Fibroblast of skin of left biceps (primary cell): ENCODE measurements around the gene NPRL2.

Source experiments
- DNase-seq, 2 experiments: peaks; one replicate each; pipeline ENCODE4 v3.0.0-alpha.2; 2013; ENCODE audit warnings: low read depth in 2 of 2

The NPRL2 gene

GRCh38 chr3:50350527-50351322, at the start of gene NPRL2, which contains the start of gene CYB561D2:
Gene NPRL2, minus strand, starts transcription at chr3:50350775. Its CDS starts 123 bp downstream, at chr3:50350652.
Gene CYB561D2, plus strand, starts transcription at chr3:50350862. Its CDS starts 572 bp downstream, at chr3:50351434.
- peak; percentile 62 to 73 for DNase-seq

- no peak for DNase-seq
Measured at GRCh38 chr3:50396502-50396901, 45.9 kb upstream of the NPRL2 start.

DNA sequence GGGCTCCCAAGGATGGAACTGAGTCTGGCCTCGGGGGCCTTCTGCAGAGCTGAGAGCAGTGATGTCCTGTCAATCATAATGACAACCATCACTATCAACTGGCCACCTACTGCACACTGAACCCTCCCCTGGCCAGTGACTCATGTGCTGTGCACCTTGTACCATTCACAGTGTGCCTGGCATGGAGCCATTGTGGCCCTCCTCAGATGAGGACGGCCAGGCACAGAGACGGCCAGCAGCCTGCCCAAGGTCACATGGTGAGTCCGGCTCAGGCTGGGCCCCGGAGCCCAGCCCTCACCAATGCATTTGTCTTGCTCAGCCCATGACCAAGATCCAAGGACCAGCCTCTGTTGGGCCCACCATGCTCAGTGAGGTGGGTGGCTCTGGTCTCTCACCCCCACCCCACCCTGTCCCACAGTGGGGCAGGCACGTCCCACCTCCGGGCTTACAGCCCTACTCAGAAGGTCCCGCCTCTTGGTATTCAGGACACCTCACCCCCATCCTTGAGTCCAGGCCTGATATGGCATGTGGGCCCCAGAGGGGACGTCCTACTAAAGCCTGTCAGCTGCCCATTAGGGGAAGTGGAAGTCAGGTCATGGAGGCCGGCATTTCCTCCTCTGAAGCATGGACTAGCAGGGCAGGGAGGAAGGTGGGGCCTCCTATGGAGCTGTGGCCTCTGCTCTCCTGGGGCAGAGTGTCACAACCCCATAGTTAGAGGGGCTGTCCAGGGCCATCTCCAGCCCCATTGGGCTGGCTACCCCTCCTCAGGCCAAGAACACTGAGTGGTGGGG, 44.7 kb upstream of the NPRL2 start:
- no peak for DNase-seq

GRCh38 chr3:50393061-50393460, 42.5 kb upstream of the NPRL2 start:
- DNase-seq = no peak

GRCh38 chr3:50392101-50392715, 41.6 kb upstream of the NPRL2 start:
- DNase-seq = no peak

DNA sequence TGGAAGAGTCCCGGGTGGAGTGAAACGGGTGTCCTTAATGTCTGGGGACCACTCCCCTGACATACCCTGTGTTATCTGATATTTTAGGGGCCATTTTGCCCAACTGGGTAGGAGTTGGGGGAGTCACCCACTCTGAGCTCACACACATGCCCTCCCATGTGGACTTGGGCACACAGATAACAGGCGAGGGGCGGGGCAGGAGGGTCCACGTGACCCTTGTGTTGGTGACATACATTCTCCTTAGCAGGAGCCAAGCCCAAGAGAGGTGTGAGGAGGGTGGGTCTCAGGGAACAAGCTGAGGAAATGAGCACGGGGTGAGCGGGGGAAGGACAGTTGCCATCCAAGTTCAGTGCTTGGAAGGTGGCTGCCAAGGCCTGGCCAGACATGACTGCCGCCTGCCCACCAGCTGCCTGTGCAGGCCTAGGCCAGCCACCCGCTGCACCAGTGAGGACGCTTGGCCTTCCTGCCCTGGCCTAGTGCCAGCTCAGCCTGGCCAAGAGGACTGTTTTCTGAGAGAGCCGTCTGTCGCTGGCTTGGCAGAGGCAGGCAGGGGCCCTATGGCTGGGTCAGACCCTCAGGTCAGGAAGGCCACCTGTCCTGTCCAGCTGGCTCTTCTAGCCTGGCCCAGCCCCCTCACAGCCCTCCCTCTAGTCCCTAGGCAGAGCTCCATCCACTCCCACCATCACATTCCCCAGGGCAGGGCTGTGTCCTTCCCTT, 40.1 kb upstream of the NPRL2 start:
- no peak for DNase-seq

DNA sequence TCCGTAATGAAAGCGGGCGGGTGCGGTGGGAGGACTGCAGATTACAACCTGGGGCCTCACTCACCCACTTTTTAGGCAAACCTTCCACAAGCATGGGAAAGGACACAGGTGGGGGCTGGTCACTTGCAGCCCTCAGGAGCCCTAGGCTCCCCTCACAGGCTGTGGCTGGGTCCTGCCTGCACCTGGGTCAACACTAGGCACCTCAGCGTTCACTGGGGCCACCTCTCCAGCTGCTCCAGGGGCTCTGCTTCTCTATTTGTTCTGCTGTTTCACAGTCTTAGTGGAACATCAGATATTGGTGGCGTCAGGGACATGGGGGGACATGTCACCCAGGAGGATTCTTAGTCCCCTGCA, 38.8 kb upstream of the NPRL2 start:
- no peak for DNase-seq

DNA sequence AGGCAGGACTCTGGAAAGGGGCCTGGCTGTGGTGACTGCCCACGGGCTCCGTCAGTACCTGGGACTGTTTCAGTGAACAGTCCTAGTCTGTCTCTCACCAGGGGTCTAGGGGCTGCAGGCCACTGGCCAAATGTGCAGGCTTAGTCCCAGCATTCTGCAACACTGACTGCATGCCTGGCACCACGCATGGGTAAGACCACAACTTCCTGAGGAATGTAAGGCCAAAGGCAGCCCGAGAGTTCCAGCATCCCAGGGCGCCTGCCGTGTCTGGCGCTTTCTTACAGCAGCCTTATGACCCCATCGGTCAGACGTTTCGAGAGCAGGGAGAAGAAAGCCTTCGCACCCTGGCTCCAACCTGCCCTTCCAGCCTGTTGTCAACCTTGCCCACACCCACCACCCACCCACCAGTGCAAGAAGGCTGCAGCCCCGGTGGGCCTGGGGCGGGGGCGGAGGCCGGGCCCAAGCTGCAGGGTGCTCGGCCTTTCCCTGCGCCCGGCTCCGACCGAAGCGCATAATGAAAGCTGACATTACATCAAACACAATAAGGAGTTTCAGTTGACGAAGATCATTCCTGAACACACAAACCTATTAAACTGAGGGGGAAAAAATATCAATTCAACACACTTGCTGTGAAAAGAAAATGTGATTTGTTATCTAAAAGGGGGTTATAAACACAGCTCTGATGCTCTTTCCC, 38.3 kb upstream of the NPRL2 start:
- DNase-seq = no peak

DNA sequence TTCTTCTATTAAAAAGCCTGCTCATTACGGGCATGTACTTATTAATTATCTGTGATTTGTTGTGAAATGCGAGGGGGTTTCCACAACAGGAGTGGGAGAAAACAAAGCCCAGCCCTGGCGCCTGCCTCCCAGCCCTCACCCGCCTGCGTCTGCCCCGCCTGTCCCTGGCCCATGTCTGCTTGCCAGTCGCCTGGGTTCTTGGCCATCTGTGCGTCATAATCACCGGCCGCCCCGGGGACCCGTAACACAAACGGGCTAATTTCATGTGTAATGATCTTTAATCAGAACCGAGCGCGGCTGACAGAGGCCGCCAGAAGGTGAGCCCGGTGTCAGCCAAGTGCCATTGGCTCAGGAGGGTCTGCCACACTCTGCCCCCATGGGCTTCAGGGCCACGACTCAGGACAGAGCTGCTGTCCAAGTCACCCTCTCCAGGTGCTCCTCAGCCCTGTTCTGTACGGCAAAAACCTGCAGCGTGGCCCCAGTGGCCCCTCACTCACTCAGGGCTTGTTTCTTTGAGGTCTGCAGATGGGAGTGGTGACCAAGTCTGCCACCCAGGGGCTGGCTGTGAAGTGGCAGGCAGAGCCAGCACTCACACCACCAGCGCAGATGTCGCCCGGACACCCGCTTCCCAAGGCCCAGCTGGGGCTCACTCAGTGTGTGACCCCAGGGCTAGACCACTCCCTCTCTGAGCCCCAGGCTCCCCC, 37.6 kb upstream of the NPRL2 start:
- DNase-seq = no peak

GRCh38 chr3:50385754-50386153, 35.2 kb upstream of the NPRL2 start:
- no peak for DNase-seq

DNA sequence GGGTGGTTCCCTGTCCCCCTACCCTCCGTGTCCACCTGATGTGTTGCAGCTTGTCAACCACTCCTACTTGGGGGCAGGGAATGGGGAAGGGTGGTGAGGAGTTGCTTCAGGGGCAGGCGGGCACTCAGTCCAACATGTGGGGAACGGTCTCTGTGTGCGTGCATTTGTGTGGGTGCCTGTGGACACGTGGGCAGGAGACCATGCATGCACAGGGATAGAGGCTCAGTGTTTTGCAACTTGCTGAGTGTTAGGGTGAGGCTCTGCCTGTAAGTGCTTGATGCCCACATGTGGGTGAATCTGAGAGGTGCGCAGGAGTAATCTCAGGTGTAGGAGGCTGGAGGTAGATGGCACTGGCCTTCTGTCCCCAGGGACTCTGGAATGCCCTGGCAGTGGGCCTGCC, 33.2 kb upstream of the NPRL2 start:
- no peak for DNase-seq

GRCh38 chr3:50382722-50383121, 32.1 kb upstream of the NPRL2 start:
- no peak for DNase-seq

DNA sequence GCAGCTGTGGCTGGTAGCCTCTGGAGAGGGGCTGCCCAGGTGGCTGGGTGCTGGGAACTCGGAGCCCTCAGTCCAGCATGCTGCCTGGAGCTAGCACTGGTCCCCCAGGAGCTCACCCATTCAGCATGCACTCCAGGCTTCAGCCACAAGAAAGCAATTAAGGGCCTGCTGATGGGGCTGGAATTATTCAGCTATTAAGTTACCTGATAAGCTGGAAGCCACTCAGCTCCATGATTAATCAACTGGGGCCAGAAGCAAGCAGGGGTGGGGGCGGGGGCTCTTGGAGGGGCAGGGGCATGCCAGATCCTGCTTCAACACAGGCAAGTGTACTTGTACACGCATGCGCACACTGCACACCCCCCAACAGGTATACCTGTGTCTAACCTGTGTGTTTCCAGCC, 30.8 kb upstream of the NPRL2 start:
- DNase-seq = no peak

DNA sequence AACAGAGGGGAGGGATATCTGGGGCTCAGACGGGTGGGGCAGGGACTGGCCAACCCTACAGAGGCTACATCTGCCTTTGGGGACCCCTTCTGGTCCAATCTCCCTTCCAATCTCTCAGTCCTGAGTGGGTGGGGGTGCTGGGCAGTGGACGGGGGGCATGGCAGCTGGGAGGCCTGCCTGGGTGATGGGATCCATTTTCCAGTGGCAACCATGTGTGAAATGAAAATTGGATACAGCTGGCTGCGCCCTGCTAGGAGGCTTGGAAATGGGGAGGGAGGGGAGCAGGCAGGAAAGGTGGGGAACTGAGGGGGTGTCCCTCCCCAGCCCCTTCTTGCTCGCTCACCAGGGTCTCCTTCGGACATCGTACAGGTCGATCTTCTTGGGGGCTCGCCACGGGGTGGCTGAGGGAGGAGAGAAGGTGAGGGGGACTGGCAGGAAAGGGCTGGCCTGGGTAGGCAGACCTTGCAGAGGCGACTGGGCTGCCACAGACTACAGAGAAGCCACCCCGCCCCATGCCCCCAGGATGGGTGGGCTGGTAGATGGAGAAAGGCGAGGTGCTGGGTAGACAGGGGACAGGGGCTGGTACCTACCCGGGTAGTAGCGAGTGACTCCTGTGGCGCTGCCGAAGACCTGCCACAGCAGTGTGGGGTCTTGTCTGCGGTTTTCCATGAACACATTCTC, 30.0 kb upstream of the NPRL2 start:
- DNase-seq = no peak

- DNase-seq = no peak
Measured at GRCh38 chr3:50378757-50379156, 28.2 kb upstream of the NPRL2 start.

DNA sequence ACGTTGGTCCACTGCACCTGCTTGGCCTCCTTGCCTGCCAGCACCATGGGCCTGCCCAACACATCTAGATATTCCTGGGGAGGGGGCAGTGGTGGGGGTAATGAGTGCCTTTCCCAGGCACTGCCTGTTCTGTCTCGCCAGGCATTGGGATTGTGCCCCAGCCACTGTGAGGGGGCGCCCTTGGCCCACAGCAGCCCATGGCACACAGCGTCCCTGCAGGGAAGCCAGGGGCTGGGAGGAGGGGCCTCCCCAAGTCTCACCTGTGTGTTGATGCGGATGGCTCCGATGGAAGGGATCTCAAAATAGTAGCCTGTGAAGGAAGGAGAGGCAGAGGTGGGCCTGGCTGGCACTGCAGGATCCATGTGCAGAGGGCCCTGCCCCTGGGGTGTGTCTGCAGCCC, 27.4 kb upstream of the NPRL2 start:
- no peak for DNase-seq

DNA sequence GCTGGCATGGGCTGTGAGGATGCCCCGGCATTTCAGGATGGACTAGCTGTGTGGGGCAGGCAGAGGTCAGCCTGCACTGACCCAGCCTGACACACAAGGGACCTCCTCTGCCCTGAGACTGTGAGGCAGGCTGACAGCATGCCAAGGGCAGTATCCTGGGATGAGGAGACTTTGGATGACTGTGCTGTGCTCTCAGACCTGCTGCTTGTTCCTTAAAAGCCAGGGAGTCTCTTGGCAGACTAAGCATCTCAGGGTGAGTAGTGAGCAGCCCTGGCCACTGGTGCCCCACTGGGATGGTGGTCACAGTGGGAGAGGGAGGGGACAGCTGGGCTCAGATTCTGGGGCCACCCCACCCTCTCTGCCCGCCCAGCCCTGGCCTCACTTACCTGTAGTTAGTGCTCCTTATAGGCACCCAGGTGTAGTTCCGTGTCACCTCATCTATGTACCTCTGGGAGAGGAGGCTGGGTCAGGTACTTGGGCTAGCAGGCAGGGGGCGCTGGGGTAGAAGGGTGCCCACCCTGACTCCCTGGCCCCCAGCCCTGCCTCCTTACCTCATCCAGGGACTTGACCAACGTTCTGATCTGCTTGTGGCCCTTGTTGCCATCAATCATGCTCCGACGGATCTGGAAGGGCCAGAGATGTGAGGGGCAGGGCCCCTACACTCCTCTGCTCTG, 24.8 kb upstream of the NPRL2 start:
- DNase-seq = no peak

DNA sequence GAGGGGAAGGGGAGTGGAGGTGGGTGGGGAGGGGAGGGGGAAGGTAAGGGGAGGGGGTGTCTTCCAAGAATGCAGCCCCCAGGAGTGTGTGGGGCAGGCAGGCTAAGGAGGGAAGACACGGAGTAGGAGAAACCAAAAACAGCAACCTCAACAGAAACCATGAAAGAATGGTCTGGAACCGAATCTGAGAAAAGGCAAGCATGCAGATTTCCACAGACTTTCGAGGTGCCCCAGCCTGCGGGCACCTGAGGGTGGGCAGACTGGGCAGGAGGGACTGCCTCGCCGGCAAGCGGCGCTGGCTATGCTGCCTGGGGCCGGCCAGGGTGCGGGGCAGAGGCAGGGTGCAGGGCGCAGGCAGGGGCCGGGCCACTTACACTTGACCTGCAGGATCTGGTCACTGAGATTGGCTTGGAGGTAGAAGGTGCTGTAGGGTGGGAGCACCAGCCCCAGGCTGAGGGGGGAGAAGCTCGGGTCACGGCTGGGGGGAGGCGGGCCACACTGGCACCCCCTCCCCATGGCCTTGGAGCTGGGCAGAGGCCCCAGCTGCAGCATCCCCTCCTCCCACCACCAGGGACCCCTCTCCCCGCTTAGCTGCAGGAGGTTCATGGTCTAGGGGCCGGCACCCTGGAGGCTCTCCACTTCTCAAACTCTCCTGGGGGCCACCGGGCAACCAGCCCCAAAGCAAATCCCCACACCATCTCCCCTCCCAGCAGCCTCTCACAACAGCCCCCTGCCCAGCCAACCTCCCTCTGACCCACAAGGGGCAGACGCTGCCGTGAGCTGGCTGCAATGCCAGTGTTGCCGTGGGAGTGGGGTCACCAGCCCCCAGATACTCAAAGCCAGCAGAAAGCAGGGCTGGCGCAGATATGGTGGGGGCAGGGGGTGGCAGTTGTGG, 24.0 kb upstream of the NPRL2 start:
- no peak for DNase-seq
